HG03575 (cell line): ENCODE measurements around the gene ZNF511.
"Not testable (repeated sequence)": the region's sequence is repeated elsewhere in the genome, so short reads cannot be mapped to it uniquely, and the experiment has no call there.

Source experiments
- ATAC-seq: cut with Tn5 transposase; IDR thresholded peaks from one replicate; pipeline ENCODE4 v1.9.1; 2021; ENCODE audit not compliant: unreplicated experiment, insufficient number of reproducible peaks, low FRiP score; ENCODE audit errors: extremely low read depth

ZNF511 gene, protein sequence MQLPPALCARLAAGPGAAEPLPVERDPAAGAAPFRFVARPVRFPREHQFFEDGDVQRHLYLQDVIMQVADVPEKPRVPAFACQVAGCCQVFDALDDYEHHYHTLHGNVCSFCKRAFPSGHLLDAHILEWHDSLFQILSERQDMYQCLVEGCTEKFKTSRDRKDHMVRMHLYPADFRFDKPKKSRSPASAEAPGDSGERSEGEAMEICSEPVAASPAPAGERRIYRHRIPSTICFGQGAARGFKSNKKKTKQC

DNA sequence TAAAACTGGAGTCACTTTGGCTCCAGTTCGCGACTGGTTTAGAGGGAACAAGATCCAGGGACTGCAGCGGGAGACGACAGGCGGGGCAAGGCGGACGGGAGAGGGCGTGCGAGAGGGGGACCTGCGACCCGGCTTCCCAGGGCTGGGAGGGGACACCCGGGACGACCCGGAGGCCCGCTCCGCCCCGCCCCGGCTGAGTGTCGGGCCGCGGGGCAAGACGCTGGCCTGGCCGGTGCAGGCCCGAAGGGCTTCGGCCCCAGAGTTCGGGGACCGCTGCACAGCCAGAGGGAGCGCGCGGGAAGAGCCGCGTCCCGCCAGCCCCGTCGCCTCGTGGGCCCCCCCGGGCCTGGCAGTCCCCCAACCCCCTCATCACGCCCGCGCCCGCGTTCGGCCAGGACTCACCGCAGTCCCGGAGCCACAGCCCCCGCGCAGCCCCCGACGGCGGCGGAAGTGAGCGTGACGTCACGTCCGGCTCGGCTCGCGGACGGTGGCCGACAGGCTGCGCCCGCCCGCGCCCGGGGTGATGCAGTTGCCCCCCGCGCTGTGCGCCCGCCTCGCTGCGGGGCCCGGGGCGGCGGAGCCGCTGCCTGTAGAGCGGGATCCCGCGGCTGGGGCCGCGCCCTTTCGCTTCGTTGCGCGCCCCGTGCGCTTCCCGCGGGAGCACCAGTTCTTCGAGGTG lies at the start of gene ZNF511, which contains the start of gene TUBGCP2:
Gene ZNF511 (plus strand): TSS at position 494 of the 679 bp plus-strand sequence. CDS start 30 bp downstream, at position 524.
Gene TUBGCP2 (minus strand): TSS at position 452 of the 679 bp plus-strand sequence. CDS start 5,931 bp downstream, outside the sequence.
- ATAC-seq: peak; percentile 41

- ATAC-seq: no peak
These were observed 49.1 kb upstream of the ZNF511 start for GRCh38 chr10:133259602-133259989.

DNA sequence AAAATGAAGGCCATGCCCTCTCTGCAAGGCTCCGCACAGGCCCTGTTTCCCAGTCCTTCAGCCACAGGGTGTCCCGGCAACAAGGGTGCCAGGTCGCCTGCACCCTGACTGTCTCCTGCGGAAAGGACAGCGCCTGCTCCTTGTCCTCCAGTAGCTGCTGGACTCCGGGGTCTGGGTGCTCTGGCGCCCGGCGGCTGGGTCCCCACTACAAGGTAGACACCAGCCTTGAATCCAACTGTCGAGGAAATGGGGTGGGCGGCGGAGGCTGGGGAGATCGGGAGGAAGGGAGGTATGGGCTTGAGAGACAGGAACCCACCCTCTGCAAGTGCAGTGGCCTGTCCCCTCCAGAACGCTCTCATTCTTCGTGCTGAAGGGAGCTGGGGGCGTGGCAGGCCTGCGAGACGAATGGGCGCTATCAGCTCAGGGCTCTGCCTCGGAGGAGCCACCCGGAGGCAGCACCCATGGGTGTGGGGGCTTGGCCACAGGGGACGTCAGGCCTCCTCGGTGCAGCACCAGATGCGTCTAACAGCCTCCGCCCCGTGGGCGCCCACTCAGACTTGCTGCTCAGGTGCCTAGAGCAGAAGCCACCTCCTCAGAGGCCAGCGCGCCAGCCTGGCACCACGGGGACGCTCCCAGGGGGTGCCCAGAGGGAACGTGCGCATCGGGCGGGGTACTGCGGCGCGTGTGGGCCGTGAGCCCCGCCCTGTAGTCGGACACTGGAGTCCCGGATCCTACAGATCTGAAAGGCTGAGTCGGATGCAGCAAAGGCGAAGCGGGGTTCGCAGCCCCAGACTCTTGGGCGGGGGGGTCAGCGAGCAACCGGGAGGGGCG lies 47.6 kb upstream of the ZNF511 start:
- ATAC-seq: no peak

- no peak for ATAC-seq
These were observed 46.9 kb upstream of the ZNF511 start for GRCh38 chr10:133261726-133262325.

DNA sequence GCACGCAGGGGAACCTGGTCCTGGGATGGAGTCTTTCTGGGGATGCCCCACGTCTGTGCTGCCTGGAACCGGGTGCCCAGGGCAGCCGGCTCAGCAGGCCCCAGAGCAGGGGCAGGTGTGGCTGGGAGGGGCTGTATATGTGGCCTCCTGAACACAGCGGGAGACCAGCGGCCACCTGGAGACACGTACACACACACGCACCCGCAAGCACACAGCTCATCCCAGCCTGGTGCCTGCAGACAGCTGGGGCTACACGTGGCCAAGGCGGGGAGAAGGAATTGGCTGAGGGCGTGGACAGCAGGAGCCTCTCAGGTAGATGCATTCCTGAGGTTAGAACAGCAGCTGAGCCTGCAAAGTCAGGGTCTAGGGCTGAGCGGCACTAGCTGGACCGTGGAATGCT lies 46.0 kb upstream of the ZNF511 start:
- no peak for ATAC-seq

DNA sequence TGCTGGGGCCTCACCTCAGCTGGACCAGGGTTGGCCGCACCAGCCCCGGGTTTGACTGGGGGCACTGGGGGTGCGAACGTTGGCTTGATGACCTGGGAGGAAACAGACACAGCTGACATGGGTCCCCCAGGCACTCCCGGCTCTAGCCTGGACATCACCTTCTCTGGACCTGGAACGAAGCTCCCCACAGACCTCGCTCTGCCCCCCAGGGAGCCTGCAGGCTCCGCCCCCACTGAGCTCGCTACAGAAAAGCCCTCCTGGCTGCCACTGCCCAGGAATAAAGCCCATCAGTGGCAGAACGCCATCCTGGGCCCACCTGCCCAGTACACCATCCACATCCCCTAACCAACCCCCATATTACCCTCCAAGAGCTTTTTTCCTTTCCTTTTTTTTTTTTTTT lies 45.0 kb upstream of the ZNF511 start:
- ATAC-seq: no peak

DNA sequence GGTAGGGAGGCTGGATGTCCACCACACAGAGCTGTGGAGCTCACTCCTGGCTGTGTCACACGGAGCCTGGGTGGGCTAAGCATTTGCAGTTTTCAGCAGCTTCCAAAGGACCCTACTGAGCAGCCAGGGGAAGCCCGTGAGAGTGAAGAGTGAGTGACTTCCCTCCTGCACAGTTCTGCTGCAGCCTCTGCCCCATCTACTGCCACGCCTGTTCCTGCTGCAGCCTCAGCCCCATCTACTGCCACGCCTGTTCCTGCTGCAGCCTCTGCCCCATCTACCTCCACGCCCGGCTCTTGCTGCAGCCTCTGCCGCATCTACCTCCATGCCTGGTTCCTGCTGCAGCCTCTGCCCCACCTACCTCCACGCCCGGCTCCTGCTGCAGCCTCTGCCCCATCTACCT lies 44.3 kb upstream of the ZNF511 start:
- ATAC-seq: no peak

DNA sequence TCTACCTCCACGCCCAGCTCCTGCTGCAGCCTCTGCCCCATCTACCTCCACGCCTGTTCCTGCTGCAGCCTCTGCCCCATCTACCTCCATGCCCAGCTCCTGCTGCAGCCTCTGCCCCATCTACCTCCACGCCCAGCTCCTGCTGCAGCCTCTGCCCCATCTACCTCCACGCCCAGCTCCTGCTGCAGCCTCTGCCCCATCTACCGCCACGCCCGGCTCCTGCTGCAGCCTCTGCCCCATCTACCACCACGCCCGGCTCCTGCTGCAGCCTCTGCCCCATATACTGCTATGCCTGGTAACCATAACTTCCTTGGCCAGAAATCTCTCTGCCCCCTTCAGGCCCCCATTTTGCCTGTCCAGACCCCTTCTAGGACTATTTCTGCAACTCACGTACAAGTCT lies 43.7 kb upstream of the ZNF511 start:
- ATAC-seq: not testable (repeated sequence)

DNA sequence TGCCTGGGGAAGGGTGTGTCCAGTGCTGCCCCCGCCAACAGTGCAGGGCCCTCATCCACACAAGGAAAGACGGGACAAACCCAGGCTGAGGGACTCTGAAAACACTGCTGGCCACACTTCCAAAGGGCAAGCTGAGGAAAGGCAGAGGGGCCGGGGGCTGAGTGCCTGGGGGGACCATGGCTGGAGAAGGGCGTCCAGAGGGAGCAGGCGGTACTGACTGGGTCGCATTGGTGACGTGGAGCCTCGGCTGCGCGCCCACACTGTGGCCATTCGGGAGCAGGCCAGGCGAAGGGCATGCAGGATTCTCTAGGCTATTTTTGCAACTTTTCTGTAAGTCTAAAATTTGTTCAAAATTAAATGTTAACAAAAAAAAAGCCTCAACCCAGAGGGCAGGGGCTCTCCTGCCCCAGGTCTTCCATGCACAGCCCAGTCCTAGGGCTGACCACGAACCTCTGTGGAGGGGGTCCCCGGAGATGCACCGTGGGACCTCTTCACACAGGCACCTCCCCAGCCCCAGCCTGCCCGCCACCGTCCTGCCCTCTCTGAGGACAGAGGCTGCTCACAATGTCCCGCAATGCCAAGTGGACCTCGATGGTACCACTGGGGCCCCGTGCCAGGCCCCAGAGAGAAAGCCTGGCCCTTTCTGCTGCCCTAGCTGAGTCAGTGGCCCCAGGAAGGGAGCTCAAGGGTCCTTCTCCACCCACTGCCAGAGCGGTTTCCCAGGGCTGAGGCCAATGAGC lies 42.5 kb upstream of the ZNF511 start:
- ATAC-seq: no peak

GRCh38 chr10:133267293-133267692 lies 41.4 kb upstream of the ZNF511 start:
- no peak for ATAC-seq

DNA sequence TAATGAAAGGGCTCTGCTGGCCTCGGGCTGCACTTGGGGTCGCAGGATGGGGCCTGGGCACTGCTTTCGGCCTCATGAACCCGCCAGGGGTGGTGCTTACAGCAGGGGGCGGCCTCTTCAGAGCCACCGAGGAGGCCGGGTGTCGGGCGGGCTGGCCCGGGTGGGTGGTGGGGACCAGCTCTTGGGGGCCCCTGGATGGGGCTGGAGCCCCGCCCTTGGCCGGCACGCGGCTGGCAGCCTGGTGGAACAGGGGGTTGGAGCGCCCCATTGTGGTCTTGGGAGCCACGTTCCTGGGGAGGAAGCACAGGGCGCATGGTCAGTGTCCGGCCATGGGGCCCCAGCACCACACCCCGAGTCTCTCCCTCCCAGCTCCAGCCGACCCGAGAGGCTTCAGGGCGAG lies 40.9 kb upstream of the ZNF511 start:
- ATAC-seq: no peak

DNA sequence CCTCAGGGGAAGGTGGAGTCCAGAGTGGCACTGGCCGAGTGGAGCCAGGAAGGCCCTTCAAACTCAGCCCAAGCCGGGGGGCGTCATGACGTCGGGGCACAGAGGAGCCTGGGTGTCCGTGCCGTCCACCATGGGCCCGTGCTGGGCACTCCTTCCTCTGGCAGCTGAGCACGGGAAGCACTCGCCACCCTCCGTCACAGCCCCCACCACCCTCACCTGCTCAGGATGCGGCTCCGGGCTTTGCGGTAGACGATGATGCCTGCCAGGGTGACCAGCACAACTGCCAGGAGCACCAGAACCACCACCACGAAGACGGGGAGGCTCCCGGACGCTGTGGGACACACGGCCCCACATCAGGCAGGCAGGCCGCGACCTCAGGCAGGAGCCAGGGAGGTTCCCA lies 40.2 kb upstream of the ZNF511 start:
- no peak for ATAC-seq

- ATAC-seq: no peak
These were observed 39.3 kb upstream of the ZNF511 start for GRCh38 chr10:133269367-133269766.

GRCh38 chr10:133270204-133270603 lies 38.5 kb upstream of the ZNF511 start:
- no peak for ATAC-seq

DNA sequence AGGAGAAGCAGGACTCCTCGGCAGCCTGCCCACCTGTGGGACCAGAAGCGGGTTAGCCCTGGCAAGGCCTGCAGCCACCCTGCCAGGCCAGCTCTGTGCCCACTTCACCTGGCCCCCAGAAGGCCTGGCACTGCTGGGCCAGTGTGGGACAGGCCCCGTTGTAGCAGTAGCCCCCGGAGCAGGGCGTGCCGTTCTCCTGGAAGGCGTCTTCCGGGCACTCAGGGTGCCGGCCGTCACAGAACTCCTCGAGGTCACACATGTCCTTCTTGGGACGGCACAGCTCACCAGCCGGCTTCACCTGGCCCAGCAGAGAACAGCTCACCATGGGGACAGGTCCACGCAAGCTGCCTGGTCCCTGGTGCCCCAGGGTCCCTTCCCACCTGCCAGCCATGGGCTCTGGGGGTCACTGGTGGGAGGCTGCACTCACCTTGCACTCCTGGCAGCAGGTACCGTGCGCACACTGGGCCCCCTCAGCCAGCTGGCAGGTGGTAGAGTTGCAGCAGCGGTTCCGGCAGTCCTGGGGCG lies 37.9 kb upstream of the ZNF511 start:
- no peak for ATAC-seq

DNA sequence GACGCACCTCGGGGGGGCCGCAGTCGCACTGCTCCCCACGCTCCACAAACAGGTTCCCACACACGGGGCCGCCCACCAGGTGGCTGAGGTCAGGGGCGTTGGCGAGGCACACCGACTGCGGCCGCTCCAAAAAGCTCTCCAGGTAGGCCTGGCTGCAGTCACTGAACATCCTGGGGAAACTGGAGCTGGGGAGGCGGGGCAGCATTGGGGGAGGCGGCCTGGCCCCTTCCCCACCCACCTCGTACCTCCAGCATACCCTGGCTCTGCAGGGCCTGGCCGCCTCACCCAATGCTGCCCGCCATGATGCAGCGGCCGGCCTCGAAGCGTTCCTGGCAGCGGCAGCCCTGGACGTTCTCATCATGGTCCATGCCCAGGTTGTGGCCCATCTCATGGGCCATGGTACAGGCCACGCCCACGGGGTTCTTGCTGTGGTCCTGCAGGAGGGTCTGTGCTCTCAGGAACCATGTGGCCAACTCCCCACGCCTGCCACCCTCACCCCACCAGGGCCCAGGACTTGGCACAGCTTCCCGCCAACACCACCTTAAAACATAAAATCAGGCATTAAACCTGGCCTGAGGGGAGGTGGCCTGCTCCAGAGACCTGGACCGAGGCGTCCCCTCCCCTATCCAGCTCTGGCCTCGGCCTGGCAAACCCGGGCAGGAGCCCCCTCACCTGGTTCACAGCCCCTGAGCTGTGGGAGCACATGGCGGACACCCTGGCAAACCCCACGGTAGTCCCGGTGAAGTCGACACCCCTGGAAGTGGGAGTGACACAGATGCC lies 37.0 kb upstream of the ZNF511 start:
- no peak for ATAC-seq

DNA sequence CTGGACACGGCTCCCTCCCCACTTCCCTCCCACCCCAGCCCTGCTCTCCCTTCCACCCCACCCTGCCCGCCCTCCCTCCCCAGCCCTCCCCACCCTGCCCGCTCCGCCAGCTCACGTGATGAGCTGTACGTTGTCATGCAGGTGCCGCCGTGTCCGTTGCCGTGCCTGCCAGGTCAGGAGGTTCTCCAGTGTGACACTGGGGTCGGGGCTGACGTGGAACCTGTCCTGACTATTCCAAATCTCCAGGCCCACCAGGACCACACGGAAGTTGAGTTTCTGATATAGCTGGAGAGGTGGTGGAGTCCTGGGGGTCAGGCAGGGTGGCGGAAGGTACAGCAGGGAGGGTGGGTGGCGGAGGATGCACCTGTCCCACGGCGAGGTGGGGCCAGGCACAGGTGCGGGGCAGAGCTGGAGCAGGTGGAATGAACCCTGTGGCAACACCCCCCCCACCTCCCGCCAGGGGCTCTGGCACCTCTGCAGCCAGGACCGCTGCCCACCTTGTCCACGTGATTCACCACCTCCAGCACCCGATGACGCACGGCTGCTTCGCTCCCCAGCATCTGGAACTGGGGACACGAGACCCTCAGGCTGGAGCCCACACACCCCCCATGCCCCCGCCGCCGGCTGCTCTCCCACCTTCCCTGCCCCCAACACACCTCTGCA lies 36.3 kb upstream of the ZNF511 start:
- no peak for ATAC-seq
